ENCODE data around the gene DCXR. TPM values are rescaled to one million over a fixed set of nuclear protein-coding genes. Genes with fewer than 3 reads are reported as not detected.

Gene DCXR
- total RNA-seq, 2 donors from 2014 or later, result 169 to 213 TPM

DNA sequence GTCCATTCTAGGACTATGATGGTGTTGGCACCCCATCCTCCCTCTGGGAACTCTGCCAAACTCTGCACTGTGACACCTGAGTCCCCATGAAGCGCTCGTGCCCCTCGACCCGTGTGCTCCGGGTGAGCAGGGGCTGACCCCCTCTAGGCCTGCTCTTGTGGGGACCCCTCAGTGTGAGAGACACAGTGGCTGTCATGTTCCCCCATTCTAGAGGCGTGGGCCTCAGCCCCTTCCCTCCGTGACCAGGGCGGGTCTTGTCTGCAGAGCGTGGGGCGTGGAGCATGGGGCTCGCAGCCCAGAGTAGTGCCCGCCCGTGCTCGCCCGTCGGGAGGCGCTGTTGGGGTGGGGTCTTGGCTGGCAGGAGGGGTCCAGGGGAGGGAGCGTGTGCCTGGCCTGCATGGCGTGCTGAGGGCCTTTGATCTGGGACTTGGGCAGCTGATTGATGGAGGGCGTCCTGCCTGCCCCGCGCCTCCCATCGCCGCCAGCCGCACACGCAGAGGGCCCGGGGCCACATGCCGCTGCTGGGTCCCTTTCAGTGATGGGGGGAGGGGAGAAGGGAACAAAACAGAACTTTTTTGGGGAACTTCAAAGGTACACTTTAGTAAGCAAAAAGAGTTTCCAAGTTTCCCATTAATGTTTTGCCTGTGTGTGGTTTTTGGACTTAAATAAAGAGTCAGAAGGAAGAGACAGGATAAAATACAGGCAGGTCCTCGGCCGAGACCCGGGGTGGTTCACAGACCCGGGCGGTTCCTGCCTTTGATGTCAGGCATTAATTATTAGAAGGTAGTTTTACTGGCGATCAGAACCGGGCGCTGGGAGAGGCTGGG lies 37.3 kb downstream of the DCXR start:
- Histone ChIP-seq H3K4me3 (no peak overlapping the region), H3K27me3 (no peaks in the 10 kb centered on the region), H3K9me3 (no peaks in the 10 kb centered on the region), H3K4me1 (peaks cover 0 to 20% of the 10 kb centered on the region in 2 donors), H3K27ac (no peak overlapping the region), H3K36me3 (no peaks in the 10 kb centered on the region)
- no peak for DNase-seq (ENCODE audit: low spot score)
- no peak for TF ChIP-seq CTCF (IDR thresholded peaks at IDR 0.05)

- TF ChIP-seq CTCF (IDR thresholded peaks at IDR 0.05), result no peak
These were observed 37.9 kb downstream of the DCXR start for GRCh38 chr17:81999587-81999975.

DNA sequence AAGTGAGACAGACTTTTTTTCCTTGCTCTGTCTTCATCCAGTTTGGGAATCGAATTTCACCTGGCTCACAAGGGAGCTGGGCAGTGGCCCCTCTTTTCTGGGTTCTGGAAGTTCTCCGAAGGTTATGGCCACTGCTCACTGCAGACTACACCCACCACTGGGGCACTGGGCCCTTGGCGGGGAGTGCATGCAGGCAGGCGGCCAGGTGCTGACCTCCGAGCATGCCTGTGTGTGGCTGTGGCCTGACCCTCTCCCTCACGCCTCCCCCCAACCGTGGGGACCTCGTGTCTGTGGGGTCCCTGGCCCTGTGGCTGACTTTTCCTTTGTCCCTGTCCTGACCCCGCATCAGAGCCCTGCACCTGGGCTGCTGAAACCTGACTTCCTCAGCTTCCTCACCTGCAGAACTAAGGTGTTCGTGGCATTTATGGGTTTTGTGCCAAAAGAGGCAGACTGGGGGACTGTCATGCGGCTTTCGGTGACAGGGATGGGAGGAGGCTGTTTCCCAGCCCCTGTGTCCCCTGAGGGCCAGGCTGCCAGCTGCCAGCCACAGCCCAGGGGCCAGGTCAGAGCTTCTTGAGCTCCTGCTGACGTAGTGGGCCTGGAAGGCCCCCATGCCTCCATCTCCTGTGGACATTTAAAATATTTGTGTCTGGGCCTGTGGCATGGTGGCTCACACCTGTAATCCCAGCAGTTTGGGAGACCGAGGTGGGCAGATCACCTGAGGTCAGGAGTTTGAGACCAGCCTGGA lies 38.6 kb downstream of the DCXR start:
- DNase-seq (ENCODE audit: low spot score), result no peak

More at GRCh38 chr17:81999587-81999975, 37.9 kb downstream of the DCXR start:
- Histone ChIP-seq H3K27me3 (no peaks in the 10 kb centered on the region), H3K27ac (no peak overlapping the region), H3K4me3 (no peak overlapping the region), H3K36me3 (no peaks in the 10 kb centered on the region), H3K9me3 (no peaks in the 10 kb centered on the region), H3K4me1 (peaks cover 0 to 20% of the 10 kb centered on the region in 2 donors)
- DNase-seq (ENCODE audit: low spot score), result no peak

DNA sequence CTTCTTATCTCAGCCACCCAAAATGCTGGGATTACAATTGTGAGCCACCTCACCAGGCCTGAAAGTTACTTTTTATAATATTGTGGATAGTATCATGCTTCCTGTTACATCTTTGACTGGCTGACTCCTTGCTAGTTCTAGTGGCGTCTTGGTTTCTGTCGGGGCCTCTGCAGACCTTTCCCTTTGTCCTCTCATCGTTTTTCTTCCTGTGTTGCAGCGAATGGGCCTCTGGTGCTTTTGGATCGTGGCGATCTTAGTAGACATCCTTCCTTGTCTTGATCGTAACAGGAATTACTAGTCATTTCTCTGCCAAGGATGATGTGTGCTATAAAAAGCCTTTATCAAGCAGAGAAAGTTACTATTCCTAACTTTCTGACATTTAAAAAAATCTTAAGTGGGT lies 39.3 kb downstream of the DCXR start:
- no peak for DNase-seq (ENCODE audit: low spot score)

More for the DNA sequence above, 38.6 kb downstream of the DCXR start:
- peaks cover 0 to 16% of the 10 kb centered on the region in 2 donors for H3K4me1 ChIP-seq
- TF ChIP-seq CTCF (IDR thresholded peaks at IDR 0.05), result no peak
- H3K27ac ChIP-seq, result no peak overlapping the region
- H3K4me3 ChIP-seq, result no peak overlapping the region
- no peaks in the 10 kb centered on the region for H3K27me3 ChIP-seq
- H3K9me3 ChIP-seq, result no peaks in the 10 kb centered on the region
- H3K36me3 ChIP-seq, result no peaks in the 10 kb centered on the region

More for the DNA sequence above, 39.3 kb downstream of the DCXR start:
- no peak overlapping the region for H3K4me3 ChIP-seq
- H3K36me3 ChIP-seq, result no peaks in the 10 kb centered on the region
- H3K4me1 ChIP-seq, result peaks cover 0 to 9% of the 10 kb centered on the region in 2 donors
- H3K9me3 ChIP-seq, result no peaks in the 10 kb centered on the region
- no peaks in the 10 kb centered on the region for H3K27me3 ChIP-seq
- no peak for TF ChIP-seq CTCF (IDR thresholded peaks at IDR 0.05)
- H3K27ac ChIP-seq, result no peak overlapping the region
